HG03439 (cell line): ENCODE data around the gene ZBTB21.

Source experiments
- ATAC-seq: cut with Tn5 transposase; IDR thresholded peaks from one replicate; pipeline ENCODE4 v1.9.1; 2021; ENCODE audit warnings: mild to moderate bottlenecking, moderate library complexity; ENCODE audit not compliant: unreplicated experiment

The ZBTB21 gene

GRCh38 chr21:42040411-42041180 lies 30.4 kb upstream of the ZBTB21 start:
- no peak for ATAC-seq

GRCh38 chr21:42039911-42040351 lies 29.8 kb upstream of the ZBTB21 start:
- no peak for ATAC-seq

- ATAC-seq = no peak
Measured at GRCh38 chr21:42039470-42039901, 29.3 kb upstream of the ZBTB21 start.

GRCh38 chr21:42038826-42039425 lies 28.8 kb upstream of the ZBTB21 start:
- no peak for ATAC-seq

- ATAC-seq = no peak
Measured at GRCh38 chr21:42038393-42038792, 28.2 kb upstream of the ZBTB21 start.

- no peak for ATAC-seq
Measured at GRCh38 chr21:42037943-42038342, 27.8 kb upstream of the ZBTB21 start.

- ATAC-seq = no peak
Measured at GRCh38 chr21:42037516-42037915, 27.4 kb upstream of the ZBTB21 start.

GRCh38 chr21:42036313-42036712 lies 26.2 kb upstream of the ZBTB21 start:
- ATAC-seq = no peak

GRCh38 chr21:42032968-42033367 lies 22.8 kb upstream of the ZBTB21 start:
- no peak for ATAC-seq

- no peak for ATAC-seq
Measured at GRCh38 chr21:42032266-42032665, 22.1 kb upstream of the ZBTB21 start.

- no peak for ATAC-seq
Measured at GRCh38 chr21:42031816-42032215, 21.7 kb upstream of the ZBTB21 start.

- no peak for ATAC-seq
Measured at GRCh38 chr21:42031241-42031640, 21.1 kb upstream of the ZBTB21 start.

- ATAC-seq = no peak
Measured at GRCh38 chr21:42030311-42030710, 20.2 kb upstream of the ZBTB21 start.

- no peak for ATAC-seq
Measured at GRCh38 chr21:42028766-42029425, 18.7 kb upstream of the ZBTB21 start.

GRCh38 chr21:42027822-42028765 lies 17.9 kb upstream of the ZBTB21 start:
- no peak for ATAC-seq

- no peak for ATAC-seq
Measured at GRCh38 chr21:42027085-42027821, 17.1 kb upstream of the ZBTB21 start.

- ATAC-seq = no peak
Measured at GRCh38 chr21:42026082-42026435, 15.9 kb upstream of the ZBTB21 start.

- ATAC-seq = no peak
Measured at GRCh38 chr21:42025376-42026081, 15.4 kb upstream of the ZBTB21 start.

- ATAC-seq = no peak
Measured at GRCh38 chr21:42022906-42023305, 12.7 kb upstream of the ZBTB21 start.

GRCh38 chr21:42022091-42022430 lies 11.9 kb upstream of the ZBTB21 start:
- ATAC-seq = no peak
